Measurements from ENCODE around the gene S100A3. TPM values are rescaled to one million over a fixed set of nuclear protein-coding genes. Genes with fewer than 3 reads are reported as not detected.
"Not testable (repeated sequence)": the region's sequence is repeated elsewhere in the genome, so short reads cannot be mapped to it uniquely, and the experiment has no call there.

The S100A3 gene
- polyA plus RNA-seq, 1 donor (not counting 4 experiments of a cell fraction or from before 2014, with no cell fraction given): 15.1 TPM

- H3K4me3 ChIP-seq (ENCODE audit: control insufficient read depth in 2 of 3, extremely low read depth in 1 of 3, insufficient read depth in 2 of 3, low read depth in 1 of 3, low read length in 3 of 3): no peak overlapping the region
- H2AFZ ChIP-seq (ENCODE audit: control insufficient read depth, low read length): no peak overlapping the region
- dilution Hi-C loops (cut with MboI; ENCODE audit: extremely low pct_ligation_motif_present, low sequenced_read_pairs): no loop called here
- peaks cover 7% of the 10 kb centered on the region for H3K4me1 ChIP-seq (ENCODE audit: control insufficient read depth, extremely low read depth, insufficient read depth, low read length)
- H3K9ac ChIP-seq (ENCODE audit: control insufficient read depth, extremely low read depth, insufficient read depth, low read length): no peak overlapping the region
- H3K79me2 ChIP-seq (ENCODE audit: control insufficient read depth, insufficient read depth, low read length): no peaks in the 10 kb centered on the region
- no peak for FAIRE-seq
- TF ChIP-seq CTCF (optimal IDR thresholded peaks at IDR 0.05 in 1 of 3, IDR thresholded peaks at IDR 0.05 in 1 of 3, conservative IDR thresholded peaks at IDR 0.05 in 1 of 3; ENCODE audit: extremely low read depth in 1 of 3, insufficient read depth in 2 of 3, low read length in 3 of 3) (no peak), EZH2 (IDR thresholded peaks at IDR 0.05; ENCODE audit: low read length) (no peak)
- H3K36me3 ChIP-seq (ENCODE audit: control insufficient read depth in 2 of 2, extremely low read depth in 1 of 2, insufficient read depth in 2 of 2, low read length in 2 of 2): no peaks in the 10 kb centered on the region
- H3K27me3 ChIP-seq (ENCODE audit: control insufficient read depth, extremely low read depth, insufficient read depth, low read length): no peaks in the 10 kb centered on the region
- H3K27ac ChIP-seq (ENCODE audit: control insufficient read depth, insufficient read depth, low read length): no peak overlapping the region
- DNase-seq (ENCODE audit: low read depth, low spot score): no peak
- no peaks in the 10 kb centered on the region for H3K9me1 ChIP-seq (ENCODE audit: control insufficient read depth, extremely low read depth, insufficient read depth, low read length)
- H4K20me1 ChIP-seq (ENCODE audit: control insufficient read depth, extremely low read depth, insufficient read depth, low read length): no peaks in the 10 kb centered on the region
- no peaks in the 10 kb centered on the region for H3K9me3 ChIP-seq (ENCODE audit: control insufficient read depth, low read depth, low read length)
- H3K4me2 ChIP-seq (ENCODE audit: control insufficient read depth, extremely low read depth, insufficient read depth, low read depth, low read length): no peak overlapping the region
These were observed 39.4 kb upstream of the S100A3 start for GRCh38 chr1:153588482-153588881.

- H3K27ac ChIP-seq (ENCODE audit: control insufficient read depth, insufficient read depth, low read length); H3K79me2 ChIP-seq (ENCODE audit: control insufficient read depth, insufficient read depth, low read length); DNase-seq (ENCODE audit: low read depth, low spot score); H3K4me1 ChIP-seq (ENCODE audit: control insufficient read depth, extremely low read depth, insufficient read depth, low read length); H4K20me1 ChIP-seq (ENCODE audit: control insufficient read depth, extremely low read depth, insufficient read depth, low read length); H3K4me2 ChIP-seq (ENCODE audit: control insufficient read depth, extremely low read depth, insufficient read depth, low read depth, low read length); H3K9me1 ChIP-seq (ENCODE audit: control insufficient read depth, extremely low read depth, insufficient read depth, low read length); H3K9me3 ChIP-seq (ENCODE audit: control insufficient read depth, low read depth, low read length); H3K4me3 ChIP-seq (ENCODE audit: control insufficient read depth in 2 of 3, extremely low read depth in 1 of 3, insufficient read depth in 2 of 3, low read depth in 1 of 3, low read length in 3 of 3); dilution Hi-C loops (cut with MboI; ENCODE audit: extremely low pct_ligation_motif_present, low sequenced_read_pairs); FAIRE-seq; H3K9ac ChIP-seq (ENCODE audit: control insufficient read depth, extremely low read depth, insufficient read depth, low read length); H3K36me3 ChIP-seq (ENCODE audit: control insufficient read depth in 2 of 2, extremely low read depth in 1 of 2, insufficient read depth in 2 of 2, low read length in 2 of 2); H3K27me3 ChIP-seq (ENCODE audit: control insufficient read depth, extremely low read depth, insufficient read depth, low read length); H2AFZ ChIP-seq (ENCODE audit: control insufficient read depth, low read length): not testable (repeated sequence)
These were observed 39.0 kb upstream of the S100A3 start for GRCh38 chr1:153588033-153588432.

GRCh38 chr1:153587314-153587713 is 38.3 kb upstream of the S100A3 start:
- Histone ChIP-seq H3K36me3 (ENCODE audit: control insufficient read depth in 2 of 2, extremely low read depth in 1 of 2, insufficient read depth in 2 of 2, low read length in 2 of 2) (no peaks in the 10 kb centered on the region), H3K27ac (ENCODE audit: control insufficient read depth, insufficient read depth, low read length) (no peak overlapping the region), H3K9me3 (ENCODE audit: control insufficient read depth, low read depth, low read length) (no peaks in the 10 kb centered on the region), H4K20me1 (ENCODE audit: control insufficient read depth, extremely low read depth, insufficient read depth, low read length) (no peaks in the 10 kb centered on the region), H3K4me1 (ENCODE audit: control insufficient read depth, extremely low read depth, insufficient read depth, low read length) (peaks cover 7% of the 10 kb centered on the region), H3K4me2 (ENCODE audit: control insufficient read depth, extremely low read depth, insufficient read depth, low read depth, low read length) (no peak overlapping the region), H3K4me3 (ENCODE audit: control insufficient read depth in 2 of 3, extremely low read depth in 1 of 3, insufficient read depth in 2 of 3, low read depth in 1 of 3, low read length in 3 of 3) (no peak overlapping the region), H3K9me1 (ENCODE audit: control insufficient read depth, extremely low read depth, insufficient read depth, low read length) (no peaks in the 10 kb centered on the region), H3K79me2 (ENCODE audit: control insufficient read depth, insufficient read depth, low read length) (no peaks in the 10 kb centered on the region), H3K9ac (ENCODE audit: control insufficient read depth, extremely low read depth, insufficient read depth, low read length) (no peak overlapping the region), H3K27me3 (ENCODE audit: control insufficient read depth, extremely low read depth, insufficient read depth, low read length) (no peaks in the 10 kb centered on the region), H2AFZ (ENCODE audit: control insufficient read depth, low read length) (no peak overlapping the region)
- TF ChIP-seq CTCF (optimal IDR thresholded peaks at IDR 0.05 in 1 of 3, IDR thresholded peaks at IDR 0.05 in 1 of 3, conservative IDR thresholded peaks at IDR 0.05 in 1 of 3; ENCODE audit: extremely low read depth in 1 of 3, insufficient read depth in 2 of 3, low read length in 3 of 3) (no peak), EZH2 (IDR thresholded peaks at IDR 0.05; ENCODE audit: low read length) (no peak)
- dilution Hi-C loops (cut with MboI; ENCODE audit: extremely low pct_ligation_motif_present, low sequenced_read_pairs): no loop called here
- no peak for DNase-seq (ENCODE audit: low read depth, low spot score)
- no peak for FAIRE-seq
